Measurements from ENCODE around the gene TEX261.

DNA sequence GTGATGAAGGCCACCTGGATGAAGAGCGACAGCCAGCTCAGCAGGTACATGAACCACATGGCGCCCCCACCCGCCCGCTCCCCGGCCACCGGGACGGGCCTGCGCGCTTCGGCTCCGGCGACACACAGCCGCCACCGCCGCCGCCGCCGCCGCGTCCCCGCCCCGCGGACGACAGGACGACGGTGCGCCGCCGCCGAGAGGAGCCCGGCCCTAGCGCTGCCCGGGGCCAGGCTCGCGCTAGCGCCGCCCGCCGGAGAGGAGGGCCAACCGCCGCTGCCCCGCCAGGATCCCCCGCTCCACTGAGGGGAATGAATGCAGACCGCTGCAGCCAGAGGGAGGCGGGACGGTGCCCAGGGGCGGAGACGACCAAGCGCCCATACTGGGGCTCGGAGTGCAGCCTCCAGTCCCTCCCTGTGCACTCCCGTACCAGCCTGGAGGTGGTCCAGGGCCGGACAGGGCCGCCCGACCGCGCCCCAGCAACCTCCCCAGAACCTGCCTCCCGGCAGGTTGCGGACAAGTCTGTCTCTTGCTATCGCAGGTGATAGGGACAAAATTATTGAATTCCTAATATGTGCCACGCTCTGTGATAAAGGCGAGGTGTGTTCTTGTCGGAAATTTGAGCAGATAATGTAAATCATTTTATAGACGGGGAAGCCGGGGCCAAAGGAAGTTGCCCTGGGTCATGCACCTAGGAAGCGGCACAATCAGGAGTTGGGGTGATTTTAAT, at the start of gene TEX261:
- no peak for TF ChIP-seq GATA3 (IDR thresholded peaks at IDR 0.05; ENCODE audit: low read depth, low read length)
- no peak for TF ChIP-seq GATA2 (IDR thresholded peaks at IDR 0.05; ENCODE audit: low read depth, low read length)

Measured in SH-SY5Y (cell line).